ENCODE measurements around the gene WDFY2. TPM values are rescaled to one million over a fixed set of nuclear protein-coding genes. Genes with fewer than 3 reads are reported as not detected.

WDFY2 gene
- total RNA-seq, 1 donor from 2014 or later, result 4.5 TPM

DNA sequence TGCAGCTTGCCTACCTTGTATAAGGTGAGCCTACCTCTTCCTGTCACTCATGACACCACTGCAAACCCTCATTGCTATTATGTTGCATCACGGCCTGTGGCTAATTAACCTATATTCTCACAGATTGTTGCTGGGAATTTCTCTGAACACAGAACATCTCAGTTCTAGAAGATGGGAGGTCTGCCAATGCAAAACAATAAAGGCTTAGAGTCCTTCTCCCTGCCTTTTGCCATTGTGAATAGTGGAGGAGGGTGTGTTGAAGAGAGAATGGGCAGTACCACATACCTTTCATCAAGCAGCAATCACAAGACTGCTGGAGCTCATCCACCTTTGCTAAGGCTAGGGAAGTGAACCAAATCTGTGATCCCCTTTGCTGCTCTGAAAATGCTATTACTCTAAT lies 34.4 kb downstream of the WDFY2 start:
- Histone ChIP-seq H3K4me1 (peaks cover 72% of the 10 kb centered on the region), H3K27ac (replicated peaks) (peak overlapping the region; percentile 70), H3K36me3 (no peaks in the 10 kb centered on the region), H3K9me3 (replicated peaks) (no peaks in the 10 kb centered on the region), H3K4me3 (no peak overlapping the region), H3K27me3 (ENCODE audit: low read depth) (no peaks in the 10 kb centered on the region)
- intact Hi-C loops (cut with micrococcal nuclease), result no loop called here
- TF ChIP-seq, protein P1, sequence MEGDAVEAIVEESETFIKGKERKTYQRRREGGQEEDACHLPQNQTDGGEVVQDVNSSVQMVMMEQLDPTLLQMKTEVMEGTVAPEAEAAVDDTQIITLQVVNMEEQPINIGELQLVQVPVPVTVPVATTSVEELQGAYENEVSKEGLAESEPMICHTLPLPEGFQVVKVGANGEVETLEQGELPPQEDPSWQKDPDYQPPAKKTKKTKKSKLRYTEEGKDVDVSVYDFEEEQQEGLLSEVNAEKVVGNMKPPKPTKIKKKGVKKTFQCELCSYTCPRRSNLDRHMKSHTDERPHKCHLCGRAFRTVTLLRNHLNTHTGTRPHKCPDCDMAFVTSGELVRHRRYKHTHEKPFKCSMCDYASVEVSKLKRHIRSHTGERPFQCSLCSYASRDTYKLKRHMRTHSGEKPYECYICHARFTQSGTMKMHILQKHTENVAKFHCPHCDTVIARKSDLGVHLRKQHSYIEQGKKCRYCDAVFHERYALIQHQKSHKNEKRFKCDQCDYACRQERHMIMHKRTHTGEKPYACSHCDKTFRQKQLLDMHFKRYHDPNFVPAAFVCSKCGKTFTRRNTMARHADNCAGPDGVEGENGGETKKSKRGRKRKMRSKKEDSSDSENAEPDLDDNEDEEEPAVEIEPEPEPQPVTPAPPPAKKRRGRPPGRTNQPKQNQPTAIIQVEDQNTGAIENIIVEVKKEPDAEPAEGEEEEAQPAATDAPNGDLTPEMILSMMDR (IDR thresholded peaks at IDR 0.05; ENCODE audit: borderline replicate concordance), result no peak
- no peak for DNase-seq

DNA sequence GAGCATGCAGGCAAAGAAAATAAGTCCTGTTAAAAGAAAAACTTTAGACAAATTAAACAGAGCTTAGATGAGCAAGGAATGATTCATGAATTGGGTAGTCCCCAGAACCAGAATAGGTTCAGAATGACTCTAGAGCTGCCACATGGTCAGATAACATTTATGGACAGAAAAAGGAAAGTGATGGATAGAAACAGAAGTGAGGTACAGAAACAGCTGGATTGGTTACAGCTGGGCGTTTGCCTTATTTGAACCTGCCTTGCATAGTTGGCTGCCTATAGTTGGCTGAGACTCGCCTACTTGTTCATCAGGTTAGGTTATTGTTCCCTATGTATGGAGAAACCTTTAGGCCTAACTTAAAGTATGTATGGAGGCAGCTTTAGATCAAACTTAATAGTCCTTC lies 35.4 kb downstream of the WDFY2 start:
- intact Hi-C loops (cut with micrococcal nuclease), result no loop called here

DNA sequence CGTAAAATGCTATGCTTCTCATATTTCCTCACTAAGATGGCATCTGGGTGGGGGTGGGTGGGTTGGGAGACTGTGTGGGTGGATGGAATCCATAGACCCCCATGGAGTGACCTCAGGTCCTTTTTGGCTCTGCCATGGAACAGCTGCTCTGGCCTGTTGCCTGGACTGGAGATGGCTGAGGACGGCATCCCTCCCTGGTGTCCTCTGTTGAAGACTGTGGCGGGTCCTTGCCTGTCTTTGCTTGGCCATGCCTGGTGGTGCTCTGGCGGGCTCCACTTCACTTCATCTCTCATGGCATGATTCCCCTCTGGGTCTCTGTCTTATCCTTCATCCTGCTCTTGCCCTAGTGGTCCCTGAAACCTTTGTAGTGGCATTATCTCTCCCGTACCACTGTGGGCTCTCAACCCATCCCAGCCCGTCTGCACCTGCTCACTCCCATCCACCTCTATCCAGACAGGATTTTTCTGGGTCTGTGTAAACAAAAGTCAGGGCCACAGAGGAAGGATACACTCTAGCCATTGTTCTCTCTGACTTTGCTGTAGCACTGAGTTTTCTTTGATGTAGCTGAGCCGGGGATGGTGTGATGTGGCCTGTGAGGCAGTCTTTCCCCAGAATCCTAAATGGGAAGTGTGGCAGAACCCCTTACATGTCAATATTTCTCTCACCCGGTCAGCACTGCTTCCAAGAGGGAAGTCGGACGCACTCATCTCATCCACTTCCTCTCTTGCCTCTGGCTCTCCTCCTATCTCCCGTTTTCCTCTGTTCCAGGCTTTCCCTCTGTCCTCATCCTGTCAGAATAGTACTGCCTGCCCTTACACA lies 36.1 kb downstream of the WDFY2 start:
- H3K27me3 ChIP-seq (ENCODE audit: low read depth), result no peaks in the 10 kb centered on the region
- H3K4me1 ChIP-seq, result peaks cover 75% of the 10 kb centered on the region
- H3K9me3 ChIP-seq (replicated peaks), result no peaks in the 10 kb centered on the region
- no peaks in the 10 kb centered on the region for H3K36me3 ChIP-seq
- DNase-seq, result peak; percentile 38
- H3K4me3 ChIP-seq, result no peak overlapping the region
- TF ChIP-seq, protein P1 (IDR thresholded peaks at IDR 0.05; ENCODE audit: borderline replicate concordance), result no peak
- peak overlapping the region; percentile 70 for H3K27ac ChIP-seq (replicated peaks)
- intact Hi-C loops (cut with micrococcal nuclease), result no loop called here

More for the DNA sequence above, 35.4 kb downstream of the WDFY2 start:
- no peak overlapping the region for H3K4me3 ChIP-seq
- no peaks in the 10 kb centered on the region for H3K27me3 ChIP-seq (ENCODE audit: low read depth)
- peaks cover 72% of the 10 kb centered on the region for H3K4me1 ChIP-seq
- TF ChIP-seq, protein P1 (IDR thresholded peaks at IDR 0.05; ENCODE audit: borderline replicate concordance), result no peak
- DNase-seq, result no peak
- H3K27ac ChIP-seq (replicated peaks), result peak overlapping the region; percentile 70
- no peaks in the 10 kb centered on the region for H3K9me3 ChIP-seq (replicated peaks)
- no peaks in the 10 kb centered on the region for H3K36me3 ChIP-seq

DNA sequence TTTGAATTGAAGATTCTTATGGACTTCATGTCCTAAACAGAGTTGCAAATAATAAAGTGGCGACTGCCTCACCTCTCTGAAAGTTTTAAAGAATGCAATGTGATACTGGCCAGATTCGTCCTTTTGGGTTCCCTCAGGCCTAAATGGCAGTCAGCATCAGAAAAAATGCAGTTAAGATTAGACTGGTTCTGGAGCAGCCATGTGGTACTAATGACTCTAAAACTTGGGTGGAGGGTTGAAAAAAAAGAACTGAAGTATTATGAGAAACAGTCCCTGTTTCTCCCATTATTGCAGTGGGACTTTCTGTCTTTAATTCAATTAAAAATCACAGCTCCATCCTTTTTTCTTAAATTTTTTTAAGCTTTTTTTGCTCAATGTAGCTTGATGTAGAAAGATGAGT lies 37.3 kb downstream of the WDFY2 start:
- TF ChIP-seq, protein P1 (IDR thresholded peaks at IDR 0.05; ENCODE audit: borderline replicate concordance), result no peak
- no peaks in the 10 kb centered on the region for H3K27me3 ChIP-seq (ENCODE audit: low read depth)
- no peaks in the 10 kb centered on the region for H3K9me3 ChIP-seq (replicated peaks)
- no peak for DNase-seq
- intact Hi-C loops (cut with micrococcal nuclease), result no loop called here
- H3K4me1 ChIP-seq, result peaks cover 87% of the 10 kb centered on the region
- H3K4me3 ChIP-seq, result no peak overlapping the region
- no peaks in the 10 kb centered on the region for H3K36me3 ChIP-seq
- H3K27ac ChIP-seq (replicated peaks), result peak overlapping the region; percentile 70

DNA sequence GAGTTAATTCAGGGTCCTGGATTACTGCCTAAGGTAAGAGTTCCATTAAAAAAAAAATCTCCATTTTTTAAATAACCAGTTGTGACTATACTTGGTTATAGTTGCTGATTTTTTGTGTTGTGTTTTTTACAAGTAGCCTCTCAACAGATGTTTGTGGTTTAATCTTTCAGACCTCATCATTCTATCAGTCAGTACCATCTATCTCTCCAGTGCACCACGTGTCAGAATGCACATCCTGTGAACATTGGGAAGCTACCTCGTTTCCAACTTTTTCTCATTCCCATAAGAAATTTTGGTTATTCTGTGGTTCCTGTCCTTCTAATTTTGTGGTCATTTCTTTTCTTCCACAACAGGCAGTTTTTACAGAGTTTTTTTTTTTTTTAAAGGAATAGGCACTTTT lies 39.2 kb downstream of the WDFY2 start:
- TF ChIP-seq, protein P1 (IDR thresholded peaks at IDR 0.05; ENCODE audit: borderline replicate concordance), result no peak
- no peak for DNase-seq

More for the DNA sequence above, 39.2 kb downstream of the WDFY2 start:
- intact Hi-C loops (cut with micrococcal nuclease), result no loop called here
- no peaks in the 10 kb centered on the region for H3K27me3 ChIP-seq (ENCODE audit: low read depth)
- H3K9me3 ChIP-seq (replicated peaks), result no peaks in the 10 kb centered on the region
- H3K27ac ChIP-seq (replicated peaks), result no peak overlapping the region
- no peak overlapping the region for H3K4me3 ChIP-seq
- peaks cover 86% of the 10 kb centered on the region for H3K4me1 ChIP-seq
- H3K36me3 ChIP-seq, result no peaks in the 10 kb centered on the region

Data from left ventricle myocardium inferior (tissue), 1 donor.